Nephron (organoid): Measurements from ENCODE around the gene RNF150.
A peak's percentile ranks its signal among the peaks of the same experiment; 100 is the strongest.

Source experiments
- H3K27ac Mint-ChIP-seq, 3 experiments: 2 replicates each; pipeline ENCODE4 v1.8.0; 2020; ENCODE audit warnings: mixed read lengths in 3 of 3, mild to moderate bottlenecking in 2 of 3, moderate library complexity in 1 of 3
- H3K27me3 Mint-ChIP-seq: 2 replicates; pipeline ENCODE4 v1.8.0; 2021; ENCODE audit warnings: low read depth, mild to moderate bottlenecking, moderate library complexity, mixed read lengths
- H3K36me3 Mint-ChIP-seq: 2 replicates; pipeline ENCODE4 v1.8.0; 2020; ENCODE audit warnings: low read depth, mixed read lengths
- H3K4me1 Mint-ChIP-seq: 2 replicates; pipeline ENCODE4 v1.8.0; 2020; ENCODE audit warnings: mixed read lengths
- H3K4me3 Mint-ChIP-seq, 3 experiments: 2 replicates each; pipeline ENCODE4 v1.8.0; 2020; ENCODE audit warnings: mild to moderate bottlenecking in 3 of 3, mixed read lengths in 3 of 3, moderate library complexity in 2 of 3
- H3K9me3 Mint-ChIP-seq: 2 replicates; pipeline ENCODE4 v1.8.0; 2020; ENCODE audit warnings: mixed read lengths
- TF ChIP-seq, protein P1 (sequence below), 3 experiments: fragments of 200-600 bp; sonication (generic); IDR thresholded peaks; one replicate each; pipeline ENCODE4 v1.5.0; 2021; ENCODE audit warnings: antibody characterized with exemption in 3 of 3; ENCODE audit not compliant: unreplicated experiment in 3 of 3

RNF150 gene

DNA sequence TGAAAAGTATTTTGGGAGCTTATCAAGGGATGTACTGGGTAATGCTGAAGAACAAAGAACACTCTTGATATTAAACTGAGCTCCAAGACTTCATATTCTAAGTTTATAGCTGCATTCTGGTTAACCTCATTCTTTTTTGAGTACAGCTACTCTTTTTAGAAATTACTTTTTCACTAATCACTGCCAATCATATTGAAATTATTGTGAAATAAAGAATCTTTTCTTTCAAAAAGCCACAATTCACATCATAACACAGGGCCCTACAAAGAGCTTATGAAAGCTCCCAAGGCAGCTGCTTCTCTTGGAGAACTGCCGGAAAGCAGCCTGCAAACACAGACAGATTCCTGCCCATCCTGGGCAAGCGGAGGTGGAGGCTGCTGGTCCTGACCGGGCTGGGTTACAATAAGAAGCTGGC lies 121.4 kb downstream of the RNF150 start:
- Mint-ChIP-seq H3K9me3 (peaks cover 6% of the 10 kb centered on the region), H3K27me3 (no peaks in the 10 kb centered on the region), H3K36me3 (peaks cover 9% of the 10 kb centered on the region), H3K4me3 (no peak overlapping the region), H3K27ac (peak overlapping the region in 1 of 3 experiments; percentile 33), H3K4me1 (peaks cover 25% of the 10 kb centered on the region)
- TF ChIP-seq, protein P1, sequence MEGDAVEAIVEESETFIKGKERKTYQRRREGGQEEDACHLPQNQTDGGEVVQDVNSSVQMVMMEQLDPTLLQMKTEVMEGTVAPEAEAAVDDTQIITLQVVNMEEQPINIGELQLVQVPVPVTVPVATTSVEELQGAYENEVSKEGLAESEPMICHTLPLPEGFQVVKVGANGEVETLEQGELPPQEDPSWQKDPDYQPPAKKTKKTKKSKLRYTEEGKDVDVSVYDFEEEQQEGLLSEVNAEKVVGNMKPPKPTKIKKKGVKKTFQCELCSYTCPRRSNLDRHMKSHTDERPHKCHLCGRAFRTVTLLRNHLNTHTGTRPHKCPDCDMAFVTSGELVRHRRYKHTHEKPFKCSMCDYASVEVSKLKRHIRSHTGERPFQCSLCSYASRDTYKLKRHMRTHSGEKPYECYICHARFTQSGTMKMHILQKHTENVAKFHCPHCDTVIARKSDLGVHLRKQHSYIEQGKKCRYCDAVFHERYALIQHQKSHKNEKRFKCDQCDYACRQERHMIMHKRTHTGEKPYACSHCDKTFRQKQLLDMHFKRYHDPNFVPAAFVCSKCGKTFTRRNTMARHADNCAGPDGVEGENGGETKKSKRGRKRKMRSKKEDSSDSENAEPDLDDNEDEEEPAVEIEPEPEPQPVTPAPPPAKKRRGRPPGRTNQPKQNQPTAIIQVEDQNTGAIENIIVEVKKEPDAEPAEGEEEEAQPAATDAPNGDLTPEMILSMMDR (IDR thresholded peaks at IDR 0.05; ENCODE audit: unreplicated experiment in 3 of 3) = no peak

DNA sequence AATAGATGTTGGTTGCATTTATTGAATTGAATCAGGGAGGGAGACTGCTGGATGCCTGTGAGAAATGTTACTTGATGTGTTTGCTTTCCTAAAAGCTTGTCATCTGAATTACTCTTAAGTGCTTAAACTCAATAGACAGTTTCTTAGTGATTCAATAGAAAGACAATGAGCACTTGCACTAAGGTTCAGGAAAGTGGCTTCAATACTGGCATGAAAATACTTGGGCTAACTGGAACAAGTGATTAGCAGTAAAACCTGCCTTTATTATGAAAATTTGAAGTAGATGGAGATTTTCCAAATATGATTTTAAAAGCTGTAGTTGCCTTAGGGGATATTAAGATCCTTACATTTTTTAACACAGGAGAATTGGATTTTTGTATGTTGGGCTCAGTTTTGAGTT lies 123.3 kb downstream of the RNF150 start:
- Mint-ChIP-seq H3K9me3 (peaks cover 6% of the 10 kb centered on the region), H3K4me1 (peaks cover 22% of the 10 kb centered on the region), H3K4me3 (no peak overlapping the region), H3K27ac (no peak overlapping the region), H3K36me3 (peaks cover 13% of the 10 kb centered on the region), H3K27me3 (no peaks in the 10 kb centered on the region)
- TF ChIP-seq, protein P1 (IDR thresholded peaks at IDR 0.05; ENCODE audit: unreplicated experiment in 3 of 3) = no peak

DNA sequence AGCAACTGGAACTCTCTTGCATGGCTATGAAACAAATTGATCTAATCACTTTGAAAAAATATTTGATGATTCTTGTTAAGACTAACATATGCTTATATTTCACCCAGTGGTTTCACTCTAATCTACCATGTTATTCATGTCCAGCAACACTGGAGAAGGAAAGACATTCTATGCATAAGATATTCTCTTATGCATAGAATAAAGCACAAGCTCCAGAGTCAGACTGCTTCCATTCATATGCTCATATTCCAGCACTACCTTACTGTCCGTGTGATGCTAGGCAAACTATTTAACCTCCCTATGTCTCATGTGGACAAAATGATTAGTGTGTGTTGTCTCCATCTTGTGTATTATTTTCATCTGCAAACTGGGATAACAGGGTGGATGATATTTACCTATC lies 124.1 kb downstream of the RNF150 start:
- TF ChIP-seq, protein P1 (IDR thresholded peaks at IDR 0.05; ENCODE audit: unreplicated experiment in 3 of 3) = no peak
- H3K9me3 Mint-ChIP-seq = peaks cover 6% of the 10 kb centered on the region
- H3K27me3 Mint-ChIP-seq = no peaks in the 10 kb centered on the region
- peaks cover 14% of the 10 kb centered on the region for H3K4me1 Mint-ChIP-seq
- H3K36me3 Mint-ChIP-seq = peaks cover 13% of the 10 kb centered on the region
- H3K27ac Mint-ChIP-seq = no peak overlapping the region
- H3K4me3 Mint-ChIP-seq = no peak overlapping the region

DNA sequence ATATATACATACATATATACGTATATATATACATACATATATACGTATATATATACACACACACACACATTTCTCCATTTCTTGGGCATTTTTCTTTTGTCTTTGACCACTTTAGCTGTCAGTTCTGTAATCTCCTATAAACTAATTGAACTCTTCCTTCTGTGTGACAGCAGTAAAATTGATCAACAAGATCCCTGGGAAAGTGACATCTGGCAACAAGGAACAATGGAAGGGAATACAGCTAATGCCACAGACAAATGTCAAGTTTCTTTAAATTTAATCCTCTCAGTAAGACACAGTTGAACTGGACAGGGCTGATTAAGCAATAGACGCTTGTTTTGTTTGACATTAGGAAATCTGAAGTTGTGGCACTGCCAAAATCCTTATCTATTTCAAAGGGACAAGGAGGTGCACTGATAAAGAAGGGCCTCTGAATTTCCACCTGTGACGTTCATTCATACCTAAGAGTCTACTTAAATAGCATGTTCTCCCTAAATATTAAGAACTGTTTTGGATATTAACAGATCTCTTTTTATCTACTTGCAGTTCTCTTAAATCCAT lies 126.9 kb downstream of the RNF150 start:
- peaks cover 13% of the 10 kb centered on the region for H3K36me3 Mint-ChIP-seq
- no peak overlapping the region for H3K4me3 Mint-ChIP-seq
- H3K27me3 Mint-ChIP-seq = no peaks in the 10 kb centered on the region
- peaks cover 19% of the 10 kb centered on the region for H3K4me1 Mint-ChIP-seq
- TF ChIP-seq, protein P1 (IDR thresholded peaks at IDR 0.05; ENCODE audit: unreplicated experiment in 3 of 3) = no peak
- peaks cover 6% of the 10 kb centered on the region for H3K9me3 Mint-ChIP-seq
- no peak overlapping the region for H3K27ac Mint-ChIP-seq

DNA sequence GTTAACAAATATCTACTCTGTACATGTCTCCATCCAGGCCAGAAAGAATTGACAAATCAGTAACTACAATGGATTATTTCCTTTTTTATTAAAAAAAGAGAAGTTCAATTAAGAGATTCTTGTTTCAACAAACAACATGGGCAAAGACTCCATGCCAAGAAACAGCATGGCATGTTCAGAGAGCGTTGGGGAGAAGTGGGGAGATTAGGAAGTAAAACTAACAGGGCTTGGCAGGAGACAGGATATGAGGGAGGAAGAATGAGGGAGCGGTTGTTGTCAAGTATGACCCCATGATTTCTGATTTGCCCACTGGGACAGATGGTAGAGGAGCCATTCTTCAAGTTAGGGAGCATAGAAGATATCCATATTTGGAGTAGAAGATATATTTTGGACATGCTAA lies 128.4 kb downstream of the RNF150 start:
- H3K36me3 Mint-ChIP-seq = peaks cover 12% of the 10 kb centered on the region
- no peaks in the 10 kb centered on the region for H3K27me3 Mint-ChIP-seq
- H3K9me3 Mint-ChIP-seq = peaks cover 3% of the 10 kb centered on the region
- H3K4me1 Mint-ChIP-seq = peaks cover 16% of the 10 kb centered on the region
- TF ChIP-seq, protein P1 (IDR thresholded peaks at IDR 0.05; ENCODE audit: unreplicated experiment in 3 of 3) = no peak
- H3K27ac Mint-ChIP-seq = no peak overlapping the region
- no peak overlapping the region for H3K4me3 Mint-ChIP-seq

DNA sequence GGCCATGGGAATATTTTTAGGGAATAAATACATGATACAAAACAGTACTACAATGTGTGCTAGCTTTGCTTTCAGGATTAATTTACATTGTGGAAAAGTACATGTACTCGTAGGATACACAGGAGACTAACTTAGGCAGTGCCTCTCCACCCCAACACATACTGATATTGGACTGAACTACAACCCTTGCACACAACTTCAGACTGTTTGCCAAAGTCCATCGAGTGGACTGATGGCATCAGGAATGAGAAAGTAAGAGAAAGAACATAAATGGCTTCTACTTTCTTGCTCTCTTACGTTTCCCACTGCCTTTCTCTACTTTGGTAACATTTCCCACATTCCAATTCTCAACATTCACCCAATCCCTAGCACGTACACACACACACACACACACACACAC lies 130.1 kb downstream of the RNF150 start:
- Mint-ChIP-seq H3K27ac (peak overlapping the region in 1 of 3 experiments; percentile 1), H3K9me3 (no peaks in the 10 kb centered on the region), H3K4me3 (no peak overlapping the region), H3K4me1 (peaks cover 16% of the 10 kb centered on the region), H3K27me3 (no peaks in the 10 kb centered on the region), H3K36me3 (peaks cover 5% of the 10 kb centered on the region)
- TF ChIP-seq, protein P1 (IDR thresholded peaks at IDR 0.05; ENCODE audit: unreplicated experiment in 3 of 3) = no peak
